ENCODE data around the gene ELAVL2.

Gene ELAVL2

GRCh38 chr9:23849379-23850035 is 23.5 kb upstream of the ELAVL2 start:
- Histone ChIP-seq H3K27ac (no peak overlapping the region), H3K27me3 (ENCODE audit: insufficient read depth, low read depth, severe bottlenecking) (peaks cover 10% of the 10 kb centered on the region), H3K9me3 (ENCODE audit: severe bottlenecking) (no peaks in the 10 kb centered on the region), H3K4me3 (ENCODE audit: low read depth, low read length) (peak overlapping the region; percentile 79), H3K36me3 (no peaks in the 10 kb centered on the region)
- no peak for TF ChIP-seq CTCF (IDR thresholded peaks at IDR 0.05; ENCODE audit: low read depth, low read length)
- DNase-seq = no peak

GRCh38 chr9:23842565-23843129 is 16.6 kb upstream of the ELAVL2 start:
- no peak for DNase-seq
- Histone ChIP-seq H3K9me3 (ENCODE audit: severe bottlenecking) (no peaks in the 10 kb centered on the region), H3K4me3 (ENCODE audit: low read depth, low read length) (no peak overlapping the region), H3K27ac (no peak overlapping the region), H3K27me3 (ENCODE audit: insufficient read depth, low read depth, severe bottlenecking) (no peaks in the 10 kb centered on the region), H3K36me3 (no peaks in the 10 kb centered on the region)
- no peak; the same call in 1 of the 2 replicates for TF ChIP-seq CTCF (IDR thresholded peaks at IDR 0.05; ENCODE audit: low read depth, low read length)

- H3K4me3 ChIP-seq (ENCODE audit: low read depth, low read length) = no peak overlapping the region
- no peaks in the 10 kb centered on the region for H3K9me3 ChIP-seq (ENCODE audit: severe bottlenecking)
- DNase-seq = no peak
- H3K27ac ChIP-seq = no peak overlapping the region
- H3K27me3 ChIP-seq (ENCODE audit: insufficient read depth, low read depth, severe bottlenecking) = no peaks in the 10 kb centered on the region
- TF ChIP-seq CTCF (IDR thresholded peaks at IDR 0.05; ENCODE audit: low read depth, low read length) = no peak
- no peaks in the 10 kb centered on the region for H3K36me3 ChIP-seq
Observed at GRCh38 chr9:23841304-23841703, 15.3 kb upstream of the ELAVL2 start.

- no peak for DNase-seq
- Histone ChIP-seq H3K27ac (no peak overlapping the region), H3K4me3 (ENCODE audit: low read depth, low read length) (no peak overlapping the region), H3K9me3 (ENCODE audit: severe bottlenecking) (no peaks in the 10 kb centered on the region), H3K36me3 (no peaks in the 10 kb centered on the region), H3K27me3 (ENCODE audit: insufficient read depth, low read depth, severe bottlenecking) (no peaks in the 10 kb centered on the region)
- TF ChIP-seq CTCF (IDR thresholded peaks at IDR 0.05; ENCODE audit: low read depth, low read length) = no peak
Observed at GRCh38 chr9:23837038-23837437, 11.0 kb upstream of the ELAVL2 start.

- DNase-seq = peak; percentile 29
- no peaks in the 10 kb centered on the region for H3K36me3 ChIP-seq
- no peak overlapping the region for H3K27ac ChIP-seq
- no peaks in the 10 kb centered on the region for H3K9me3 ChIP-seq (ENCODE audit: severe bottlenecking)
- TF ChIP-seq CTCF (IDR thresholded peaks at IDR 0.05; ENCODE audit: low read depth, low read length) = no peak
- H3K4me3 ChIP-seq (ENCODE audit: low read depth, low read length) = peak overlapping the region; percentile 73
- H3K27me3 ChIP-seq (ENCODE audit: insufficient read depth, low read depth, severe bottlenecking) = no peaks in the 10 kb centered on the region
Observed at GRCh38 chr9:23830929-23831730, 5.1 kb upstream of the ELAVL2 start.

Measured in WERI-Rb-1 (cell line).